ENCODE data around the gene OPHN1.

DNA sequence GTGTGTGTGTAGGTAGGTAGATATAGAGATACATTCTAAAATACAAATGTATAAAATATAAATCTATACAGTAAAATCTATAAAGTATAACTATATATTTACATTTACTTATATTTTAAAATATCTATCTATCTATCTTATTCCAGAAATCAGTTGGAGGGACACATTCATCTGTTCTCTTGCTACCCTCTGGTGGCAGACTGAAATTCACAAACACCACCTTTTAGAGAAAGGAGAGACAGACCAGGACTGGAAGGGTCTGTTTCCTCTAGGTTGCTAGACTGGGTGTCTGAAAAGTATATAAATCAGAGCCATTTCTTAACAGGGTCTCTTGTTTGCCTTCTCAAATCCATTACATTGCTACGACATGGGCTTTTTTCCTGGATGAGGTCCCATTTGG lies 343.0 kb downstream of the OPHN1 start:
- TF ChIP-seq, protein P1, sequence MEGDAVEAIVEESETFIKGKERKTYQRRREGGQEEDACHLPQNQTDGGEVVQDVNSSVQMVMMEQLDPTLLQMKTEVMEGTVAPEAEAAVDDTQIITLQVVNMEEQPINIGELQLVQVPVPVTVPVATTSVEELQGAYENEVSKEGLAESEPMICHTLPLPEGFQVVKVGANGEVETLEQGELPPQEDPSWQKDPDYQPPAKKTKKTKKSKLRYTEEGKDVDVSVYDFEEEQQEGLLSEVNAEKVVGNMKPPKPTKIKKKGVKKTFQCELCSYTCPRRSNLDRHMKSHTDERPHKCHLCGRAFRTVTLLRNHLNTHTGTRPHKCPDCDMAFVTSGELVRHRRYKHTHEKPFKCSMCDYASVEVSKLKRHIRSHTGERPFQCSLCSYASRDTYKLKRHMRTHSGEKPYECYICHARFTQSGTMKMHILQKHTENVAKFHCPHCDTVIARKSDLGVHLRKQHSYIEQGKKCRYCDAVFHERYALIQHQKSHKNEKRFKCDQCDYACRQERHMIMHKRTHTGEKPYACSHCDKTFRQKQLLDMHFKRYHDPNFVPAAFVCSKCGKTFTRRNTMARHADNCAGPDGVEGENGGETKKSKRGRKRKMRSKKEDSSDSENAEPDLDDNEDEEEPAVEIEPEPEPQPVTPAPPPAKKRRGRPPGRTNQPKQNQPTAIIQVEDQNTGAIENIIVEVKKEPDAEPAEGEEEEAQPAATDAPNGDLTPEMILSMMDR (conservative IDR thresholded peaks at IDR 0.05; ENCODE audit: low read depth in 2 of 2) = peak; percentile 20 to 50
- no peak for TF ChIP-seq POLR2AphosphoS5 (IDR thresholded peaks at IDR 0.05; ENCODE audit: low read depth)
- TF ChIP-seq CREB1 (CRISPR knock-in tag; IDR thresholded peaks at IDR 0.05; ENCODE audit: low read depth) = no peak
- TF ChIP-seq, protein P2, sequence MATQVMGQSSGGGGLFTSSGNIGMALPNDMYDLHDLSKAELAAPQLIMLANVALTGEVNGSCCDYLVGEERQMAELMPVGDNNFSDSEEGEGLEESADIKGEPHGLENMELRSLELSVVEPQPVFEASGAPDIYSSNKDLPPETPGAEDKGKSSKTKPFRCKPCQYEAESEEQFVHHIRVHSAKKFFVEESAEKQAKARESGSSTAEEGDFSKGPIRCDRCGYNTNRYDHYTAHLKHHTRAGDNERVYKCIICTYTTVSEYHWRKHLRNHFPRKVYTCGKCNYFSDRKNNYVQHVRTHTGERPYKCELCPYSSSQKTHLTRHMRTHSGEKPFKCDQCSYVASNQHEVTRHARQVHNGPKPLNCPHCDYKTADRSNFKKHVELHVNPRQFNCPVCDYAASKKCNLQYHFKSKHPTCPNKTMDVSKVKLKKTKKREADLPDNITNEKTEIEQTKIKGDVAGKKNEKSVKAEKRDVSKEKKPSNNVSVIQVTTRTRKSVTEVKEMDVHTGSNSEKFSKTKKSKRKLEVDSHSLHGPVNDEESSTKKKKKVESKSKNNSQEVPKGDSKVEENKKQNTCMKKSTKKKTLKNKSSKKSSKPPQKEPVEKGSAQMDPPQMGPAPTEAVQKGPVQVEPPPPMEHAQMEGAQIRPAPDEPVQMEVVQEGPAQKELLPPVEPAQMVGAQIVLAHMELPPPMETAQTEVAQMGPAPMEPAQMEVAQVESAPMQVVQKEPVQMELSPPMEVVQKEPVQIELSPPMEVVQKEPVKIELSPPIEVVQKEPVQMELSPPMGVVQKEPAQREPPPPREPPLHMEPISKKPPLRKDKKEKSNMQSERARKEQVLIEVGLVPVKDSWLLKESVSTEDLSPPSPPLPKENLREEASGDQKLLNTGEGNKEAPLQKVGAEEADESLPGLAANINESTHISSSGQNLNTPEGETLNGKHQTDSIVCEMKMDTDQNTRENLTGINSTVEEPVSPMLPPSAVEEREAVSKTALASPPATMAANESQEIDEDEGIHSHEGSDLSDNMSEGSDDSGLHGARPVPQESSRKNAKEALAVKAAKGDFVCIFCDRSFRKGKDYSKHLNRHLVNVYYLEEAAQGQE (IDR thresholded peaks at IDR 0.05; ENCODE audit: unreplicated experiment) = no peak
- no peak for TF ChIP-seq EZH2 (IDR thresholded peaks at IDR 0.05; ENCODE audit: low read depth, unreplicated experiment)
- no peak for TF ChIP-seq EZH2phosphoT487 (IDR thresholded peaks at IDR 0.05; ENCODE audit: unreplicated experiment)
- TF ChIP-seq JUNB (IDR thresholded peaks at IDR 0.05; ENCODE audit: unreplicated experiment) = no peak
- no peak for TF ChIP-seq STAT1 (IDR thresholded peaks at IDR 0.05; ENCODE audit: unreplicated experiment)
